Renal pelvis (tissue), 12 donors: ENCODE measurements around the gene CENPO. TPM values are rescaled to one million over a fixed set of nuclear protein-coding genes. Genes with fewer than 3 reads are reported as not detected.

Source experiments
- DNase-seq: peaks from one replicate; pipeline ENCODE4 v3.0.0-alpha.2; 2013
- long read RNA-seq, 16 experiments: transcript quantifications; one replicate each; lab custom pipeline, GENCODE V29; 2026
- polyA plus RNA-seq, 3 donors: library from polyadenylated mRNA; unstranded; fragments of 120-200 nt; gene quantifications; one replicate each; pipeline ENCODE4 v1.2.1, GENCODE V29; 2013; ENCODE audit not compliant: insufficient read length in 3 of 3

The CENPO gene, protein sequence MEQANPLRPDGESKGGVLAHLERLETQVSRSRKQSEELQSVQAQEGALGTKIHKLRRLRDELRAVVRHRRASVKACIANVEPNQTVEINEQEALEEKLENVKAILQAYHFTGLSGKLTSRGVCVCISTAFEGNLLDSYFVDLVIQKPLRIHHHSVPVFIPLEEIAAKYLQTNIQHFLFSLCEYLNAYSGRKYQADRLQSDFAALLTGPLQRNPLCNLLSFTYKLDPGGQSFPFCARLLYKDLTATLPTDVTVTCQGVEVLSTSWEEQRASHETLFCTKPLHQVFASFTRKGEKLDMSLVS
- 10 to 100 TPM; 17.8 to 20.9 (median 19.8) TPM for polyA plus RNA-seq
- long read RNA-seq, donor 1, partial matches to known transcripts, result 0 of 1 reads
- long read RNA-seq, donor 1, other reads (novel, unspliced or antisense), result 0 of 1 reads
- long read RNA-seq, donor 2, full-length matches to known transcripts, result 2 of 2 reads
- long read RNA-seq, donor 2, partial matches to known transcripts, result 0 of 2 reads
- long read RNA-seq, donor 2, other reads (novel, unspliced or antisense), result 0 of 2 reads
- long read RNA-seq, donor 3, full-length matches to known transcripts, result 2 of 2 reads
- long read RNA-seq, donor 3, partial matches to known transcripts, result 0 of 2 reads
- long read RNA-seq, donor 3, other reads (novel, unspliced or antisense), result 0 of 2 reads
- long read RNA-seq, donor 4, full-length matches to known transcripts, result 3 of 3 reads
- long read RNA-seq, donor 4, partial matches to known transcripts, result 0 of 3 reads
- long read RNA-seq, donor 4, other reads (novel, unspliced or antisense), result 0 of 3 reads
- long read RNA-seq, donor 5, result 0 reads
- long read RNA-seq, donor 6, full-length matches to known transcripts, result 3 of 3 reads
- long read RNA-seq, donor 6, partial matches to known transcripts, result 0 of 3 reads
- long read RNA-seq, donor 6, other reads (novel, unspliced or antisense), result 0 of 3 reads
- long read RNA-seq, donor 7, full-length matches to known transcripts, result 2 of 2 reads
- long read RNA-seq, donor 7, partial matches to known transcripts, result 0 of 2 reads
- long read RNA-seq, donor 7, other reads (novel, unspliced or antisense), result 0 of 2 reads
- long read RNA-seq, donor 8, partial matches to known transcripts, result 0 of 1 reads
- long read RNA-seq, donor 8, other reads (novel, unspliced or antisense), result 0 of 1 reads
- long read RNA-seq, donor 9, result 0 reads
- long read RNA-seq, donor 10, full-length matches to known transcripts, result 2 of 2 reads
- long read RNA-seq, donor 10, partial matches to known transcripts, result 0 of 2 reads
- long read RNA-seq, donor 10, other reads (novel, unspliced or antisense), result 0 of 2 reads
- long read RNA-seq, donor 11, result 0 reads
- long read RNA-seq, donor 12, full-length matches to known transcripts, result 4 of 4 reads
- long read RNA-seq, donor 12, partial matches to known transcripts, result 0 of 4 reads
- long read RNA-seq, donor 12, other reads (novel, unspliced or antisense), result 0 of 4 reads
- long read RNA-seq, donor 13, result 0 reads
- long read RNA-seq, donor 14, result 0 reads
- long read RNA-seq, donor 15, result 0 reads
- long read RNA-seq, donor 16, full-length matches to known transcripts, result 2 of 2 reads
- long read RNA-seq, donor 16, partial matches to known transcripts, result 0 of 2 reads
- long read RNA-seq, donor 16, other reads (novel, unspliced or antisense), result 0 of 2 reads

DNA sequence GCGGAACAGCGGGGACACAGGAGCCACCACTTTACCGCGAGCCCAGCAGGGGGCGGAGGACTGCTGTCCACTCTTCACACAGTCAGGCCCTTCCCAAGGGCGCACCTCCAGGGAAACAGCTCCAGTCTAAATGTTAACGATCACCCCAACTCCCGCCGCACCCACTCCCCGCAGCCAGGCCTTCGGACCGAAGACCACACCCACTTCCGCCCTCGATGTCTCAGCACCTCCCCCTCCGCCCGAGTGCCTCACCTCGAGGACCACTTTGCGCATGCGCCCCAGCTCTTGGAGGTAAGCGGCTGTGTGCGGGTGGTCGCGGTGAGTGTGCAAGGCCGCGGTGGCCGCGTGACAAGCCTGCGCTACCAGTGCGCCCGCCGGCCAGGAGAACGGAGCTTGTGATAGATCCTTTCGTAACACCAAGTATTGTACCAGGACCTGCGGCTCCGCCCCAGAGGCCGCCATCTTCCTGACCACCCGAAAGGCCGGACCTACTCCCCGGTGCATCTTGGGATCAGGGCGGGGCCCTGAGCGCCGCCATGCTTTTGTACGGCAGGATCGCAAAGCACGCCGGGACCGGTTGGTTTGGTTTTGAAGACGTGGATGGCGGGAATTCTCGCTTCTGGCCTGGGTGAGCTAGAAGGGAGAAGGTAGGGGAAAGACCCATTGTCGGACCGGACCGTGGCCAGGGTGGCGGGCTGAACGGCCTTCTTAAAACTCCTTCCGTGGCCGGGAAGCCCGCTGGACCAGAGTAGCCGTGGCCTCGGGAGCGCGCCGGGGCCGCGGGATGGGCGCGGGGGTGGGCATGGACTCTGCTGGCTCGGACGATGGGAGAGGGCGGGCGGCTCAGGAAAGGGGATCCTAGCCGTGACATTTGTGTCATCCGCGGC, at the start of gene CENPO, which contains the start of gene PTRHD1:
Gene CENPO (plus strand): TSS at position 552 of the 887 bp plus-strand sequence. CDS start 495 bp downstream, outside the sequence.
Gene PTRHD1 (minus strand): TSS at position 518 of the 887 bp plus-strand sequence. CDS start 14 bp downstream, at position 504.
- DNase-seq, result peak; percentile 97

DNA sequence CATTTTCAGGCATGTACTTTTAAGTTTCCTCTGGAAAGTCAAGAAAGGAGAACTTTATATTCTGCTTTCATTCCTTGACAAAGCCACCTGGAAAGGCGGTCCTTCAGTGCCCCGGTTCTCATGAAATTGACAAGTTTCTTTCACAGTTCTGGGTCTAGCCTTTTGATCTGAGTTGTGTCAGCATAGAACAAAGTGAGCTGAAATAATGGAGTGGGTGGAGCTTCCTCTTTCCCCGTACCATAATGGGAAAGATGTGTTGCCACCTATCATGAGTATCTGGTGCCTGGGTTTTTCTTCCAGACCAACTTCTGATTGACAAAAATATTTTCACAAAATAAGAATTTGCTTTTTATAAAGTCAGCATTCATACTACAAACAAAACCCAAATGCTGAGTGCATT, 49.3 kb upstream of the CENPO start:
- no peak for DNase-seq

DNA sequence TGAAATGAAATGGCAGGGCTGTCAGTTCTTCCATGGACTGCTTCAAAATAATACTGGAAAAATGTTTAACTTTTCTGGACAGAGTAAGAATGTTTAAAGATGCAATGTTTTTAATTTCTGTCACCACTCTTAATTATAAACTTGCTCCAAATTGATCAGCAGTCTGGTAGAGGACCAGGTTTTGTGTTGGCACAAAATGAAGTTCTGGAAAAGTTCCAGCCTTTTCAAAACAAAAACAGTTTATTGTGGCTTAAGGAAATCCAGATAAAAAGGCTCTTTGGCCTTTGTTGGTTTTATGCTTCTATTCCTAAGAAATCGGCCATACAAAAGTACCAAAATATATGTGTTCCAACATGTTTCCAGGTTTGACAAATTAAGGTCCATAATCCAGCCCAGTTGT, 48.9 kb upstream of the CENPO start:
- no peak for DNase-seq

GRCh38 chr2:24745825-24746224, 47.4 kb upstream of the CENPO start:
- DNase-seq, result no peak

DNA sequence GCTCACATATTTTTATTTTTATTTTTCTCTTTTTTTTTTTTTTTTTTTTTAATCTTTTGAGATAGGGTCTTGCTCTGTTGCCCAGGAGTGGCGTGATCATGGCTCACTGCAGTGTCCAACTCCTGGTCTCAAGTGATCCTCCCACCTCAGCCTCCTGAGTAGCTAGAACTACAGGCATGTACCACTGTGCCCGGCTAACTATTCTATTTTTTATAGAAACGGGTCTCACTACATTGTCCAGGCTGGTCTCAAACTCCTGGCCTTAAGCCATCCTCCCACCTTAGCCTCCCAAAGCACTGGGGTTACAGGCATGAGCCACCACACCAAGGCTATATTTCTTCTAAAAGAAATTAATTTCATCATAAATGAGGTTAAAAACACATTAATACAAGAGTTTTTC, 45.9 kb upstream of the CENPO start:
- DNase-seq, result no peak

GRCh38 chr2:24749069-24749691, 44.0 kb upstream of the CENPO start:
- DNase-seq, result no peak

DNA sequence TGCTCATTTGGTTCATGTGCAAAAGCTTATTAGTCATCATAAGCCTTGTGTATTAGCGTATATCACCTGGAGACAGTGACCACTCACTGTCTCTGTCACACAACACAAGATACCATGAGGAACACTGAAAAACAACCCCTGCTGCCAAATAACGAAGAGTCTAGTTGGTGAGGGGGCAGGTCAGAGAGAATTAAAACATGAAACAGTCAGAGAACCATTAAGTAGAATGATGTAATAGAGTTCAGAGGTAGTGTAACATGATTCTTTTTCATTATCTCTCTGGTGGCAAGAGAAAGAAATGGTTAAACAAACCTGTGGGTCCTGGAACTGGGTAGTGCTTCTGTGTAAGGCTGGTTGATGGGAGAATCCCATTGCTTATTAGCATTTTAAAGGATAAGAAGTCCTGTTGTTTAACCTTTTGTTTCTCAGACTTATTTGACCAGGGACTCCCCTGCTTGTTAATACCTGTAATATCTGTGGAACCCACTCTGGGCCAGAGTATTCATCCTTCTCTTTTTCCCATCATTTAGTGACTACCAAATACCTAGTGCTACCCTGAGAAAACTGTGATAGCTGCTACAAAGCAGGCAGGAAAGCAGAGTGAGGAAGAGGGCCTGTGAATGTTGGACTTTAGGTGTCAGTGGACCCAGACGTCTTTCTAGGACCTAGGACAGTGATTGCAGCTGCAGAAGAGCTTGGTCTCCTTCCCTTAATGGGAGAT, 38.1 kb upstream of the CENPO start:
- DNase-seq, result peak; percentile 67

DNA sequence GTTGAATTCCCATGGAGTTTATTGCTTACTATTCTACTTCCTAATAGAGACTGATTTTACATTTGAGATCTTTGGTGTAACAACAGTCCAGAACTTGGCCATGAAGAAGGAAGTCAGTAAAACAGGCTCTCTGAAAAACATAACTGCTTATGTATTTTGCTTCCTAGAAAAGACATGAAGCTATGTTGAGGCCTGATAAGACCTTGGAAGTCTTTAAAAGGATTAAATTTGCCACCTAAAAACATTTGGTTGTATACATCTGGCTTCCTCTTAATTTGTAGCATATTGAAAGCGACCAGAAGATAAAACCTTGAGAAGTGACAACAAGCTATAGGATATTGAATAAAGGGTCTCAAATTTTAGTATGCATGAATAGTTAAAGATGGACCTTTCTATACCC, 36.4 kb upstream of the CENPO start:
- no peak for DNase-seq

GRCh38 chr2:24761866-24762265, 31.4 kb upstream of the CENPO start:
- no peak for DNase-seq

- no peak for DNase-seq
Observed at GRCh38 chr2:24762518-24762917, 30.7 kb upstream of the CENPO start.

DNA sequence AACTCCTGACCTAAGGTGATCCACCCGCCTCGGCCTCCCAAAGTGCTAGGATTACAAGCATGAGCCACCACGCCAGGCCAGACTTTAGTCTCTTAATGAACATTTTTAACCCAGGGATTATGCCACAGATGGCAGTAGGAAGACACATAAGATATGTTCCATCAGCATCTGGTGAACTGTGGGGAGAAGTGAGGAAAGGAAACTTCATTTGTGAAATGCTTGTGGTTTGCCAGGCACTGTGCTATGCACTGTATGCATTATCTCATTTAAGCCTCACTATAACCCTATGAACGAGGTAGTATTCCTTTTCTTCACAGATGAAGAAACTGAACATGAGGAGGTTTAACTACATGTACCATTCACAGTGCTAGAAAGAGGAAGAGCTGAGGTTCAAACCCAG, 29.4 kb upstream of the CENPO start:
- DNase-seq, result no peak

GRCh38 chr2:24766609-24767008, 26.6 kb upstream of the CENPO start:
- no peak for DNase-seq

GRCh38 chr2:24768013-24768412, 25.2 kb upstream of the CENPO start:
- no peak for DNase-seq

DNA sequence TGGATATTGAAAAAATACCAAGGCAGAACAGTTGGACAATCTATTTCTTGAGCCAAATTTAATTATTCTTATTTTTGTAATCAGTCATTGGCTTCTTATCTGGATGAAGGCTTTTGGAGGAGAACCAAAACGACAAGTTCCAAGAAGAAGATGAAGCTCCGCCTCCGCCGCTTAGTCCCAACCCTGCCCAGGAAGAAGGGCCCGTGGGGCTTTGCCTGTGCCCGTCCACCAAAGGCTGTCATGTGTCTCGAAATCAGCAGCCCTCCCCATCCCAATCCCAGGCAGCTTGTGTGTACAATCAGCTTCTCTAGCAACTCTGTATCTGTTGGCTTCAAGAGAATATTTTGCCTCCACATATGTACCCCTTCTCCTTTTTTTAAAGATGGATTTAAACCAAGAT, 24.6 kb upstream of the CENPO start:
- peak; percentile 5 for DNase-seq

DNA sequence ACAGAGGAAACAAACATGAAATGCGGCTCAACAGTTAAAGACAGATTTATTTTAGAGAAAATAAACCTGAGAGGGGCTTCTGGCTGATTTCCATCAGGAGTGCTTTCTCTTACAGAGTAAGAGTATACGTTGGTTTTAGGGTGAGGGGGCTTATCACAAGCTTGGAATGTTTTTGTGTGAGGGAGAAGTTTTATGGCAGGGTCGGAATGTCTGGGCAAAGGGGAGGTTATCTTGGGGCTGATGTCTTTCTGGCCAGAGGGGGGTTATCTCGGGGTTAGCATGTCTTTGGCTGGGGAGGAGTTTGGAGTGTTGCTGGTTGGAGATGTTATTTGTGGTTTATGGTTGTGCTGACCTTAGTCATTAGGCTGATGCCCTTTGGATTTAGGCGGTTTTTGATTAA, 22.2 kb upstream of the CENPO start:
- DNase-seq, result peak; percentile 58

GRCh38 chr2:24771764-24772586, 21.2 kb upstream of the CENPO start:
- DNase-seq, result peak; percentile 14

DNA sequence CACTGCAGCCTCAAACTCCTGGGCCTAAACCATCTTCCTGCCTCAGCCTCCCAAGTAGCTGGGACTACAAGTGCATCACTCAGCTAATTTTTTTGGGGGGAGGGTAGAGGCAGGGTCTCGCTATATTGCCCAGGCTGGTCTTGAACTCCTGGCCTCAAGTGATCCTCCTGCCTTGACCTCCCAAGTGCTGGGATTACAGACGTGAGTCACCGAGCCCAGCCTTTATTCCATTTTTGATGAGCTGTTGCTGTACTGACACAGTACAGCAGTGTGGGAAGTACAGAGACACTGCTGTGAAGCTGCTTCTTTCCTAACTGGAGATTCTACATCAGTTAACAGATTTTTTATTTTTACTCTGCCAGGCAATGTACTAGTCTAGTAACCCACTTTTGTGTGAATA, 18.9 kb upstream of the CENPO start:
- no peak for DNase-seq

DNA sequence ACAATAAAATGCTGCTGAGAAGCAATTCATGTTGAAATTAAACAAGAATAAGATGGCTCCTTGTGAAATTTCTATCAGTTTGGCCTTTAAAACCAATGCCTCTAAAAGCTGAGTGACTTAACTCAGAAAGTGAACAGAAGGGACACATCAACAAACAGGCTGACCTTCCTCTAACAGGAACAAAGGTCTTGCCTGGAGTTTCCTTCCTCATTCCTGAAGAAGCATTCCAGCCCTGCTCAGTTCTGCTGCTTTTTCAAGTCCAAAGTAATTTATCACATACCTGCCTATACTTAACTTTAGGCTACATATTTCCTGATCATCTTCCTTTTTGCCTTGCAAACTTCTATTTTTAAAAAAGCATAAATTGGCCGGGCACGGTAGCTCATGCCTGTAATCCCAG, 14.1 kb upstream of the CENPO start:
- peak; percentile 7 for DNase-seq
